SIG-M5 (cell line): ENCODE measurements around the gene NT5DC3.
"Not testable (repeated sequence)": the region's sequence is repeated elsewhere in the genome, so short reads cannot be mapped to it uniquely, and the experiment has no call there.

Experiments
- DNase-seq: peaks from one replicate; lab custom pipeline; 2025; lab: John Stamatoyannopoulos, UW

Gene NT5DC3

GRCh38 chr12:103855896-103856657 is 15.0 kb upstream of the NT5DC3 start:
- DNase-seq = no peak

GRCh38 chr12:103855036-103855712 is 14.1 kb upstream of the NT5DC3 start:
- DNase-seq = no peak

- no peak for DNase-seq
Measured at GRCh38 chr12:103854372-103854973, 13.4 kb upstream of the NT5DC3 start.

GRCh38 chr12:103852498-103852997 is 11.5 kb upstream of the NT5DC3 start:
- no peak for DNase-seq

GRCh38 chr12:103851127-103851526 is 10.1 kb upstream of the NT5DC3 start:
- no peak for DNase-seq

GRCh38 chr12:103850429-103850828 is 9.4 kb upstream of the NT5DC3 start:
- no peak for DNase-seq

GRCh38 chr12:103848917-103849491 is 8.0 kb upstream of the NT5DC3 start:
- no peak for DNase-seq

GRCh38 chr12:103848143-103848542 is 7.1 kb upstream of the NT5DC3 start:
- no peak for DNase-seq

- DNase-seq = no peak
Measured at GRCh38 chr12:103846415-103846814, 5.4 kb upstream of the NT5DC3 start.

- no peak for DNase-seq
Measured at GRCh38 chr12:103844305-103844704, 3.3 kb upstream of the NT5DC3 start.

- DNase-seq = no peak
Measured at GRCh38 chr12:103841690-103842584, 903 bp upstream of the NT5DC3 start.

GRCh38 chr12:103840462-103840875 is 565 bp downstream of the NT5DC3 start:
- DNase-seq = no peak

- no peak for DNase-seq
Measured at GRCh38 chr12:103839609-103840461, 1.2 kb downstream of the NT5DC3 start.

- DNase-seq = no peak
Measured at GRCh38 chr12:103839103-103839502, 1.9 kb downstream of the NT5DC3 start.

GRCh38 chr12:103838254-103838914 is 2.6 kb downstream of the NT5DC3 start:
- no peak for DNase-seq

GRCh38 chr12:103836345-103836744 is 4.7 kb downstream of the NT5DC3 start:
- DNase-seq = no peak

- DNase-seq = not testable (repeated sequence)
Measured at GRCh38 chr12:103835747-103836335, 5.2 kb downstream of the NT5DC3 start.

GRCh38 chr12:103834942-103835341 is 6.1 kb downstream of the NT5DC3 start:
- no peak for DNase-seq

- no peak for DNase-seq
Measured at GRCh38 chr12:103833891-103834290, 7.1 kb downstream of the NT5DC3 start.
